Thyroid gland (tissue), 4 donors: ENCODE data around the gene CPN2. TPM values are rescaled to one million over a fixed set of nuclear protein-coding genes. Genes with fewer than 3 reads are reported as not detected.

ENCODE experiments used
- DNase-seq, 2 donors: peaks; one replicate each; pipeline ENCODE4 v3.0.0-alpha.2; 2019
- H3K27ac ChIP-seq, 3 donors: fragments of 200-600 bp; sonication (generic); 1 replicate in 2 of 3; 2 replicates in 1 of 3; pipeline ENCODE4 v1.5.1; 2016 to 2019; ENCODE audit warnings: mild to moderate bottlenecking in 1 of 3, moderate library complexity in 1 of 3
- H3K27me3 ChIP-seq: fragments of 200-600 bp; sonication (generic); one replicate; pipeline ENCODE4 v1.5.1; 2019
- H3K36me3 ChIP-seq, 2 donors: fragments of 200-600 bp; sonication (generic); one replicate each; pipeline ENCODE4 v1.5.1; 2016 to 2019
- H3K4me1 ChIP-seq, 2 donors: fragments of 200-600 bp; sonication (generic); one replicate each; pipeline ENCODE4 v1.5.1; 2017 to 2019
- H3K4me3 ChIP-seq, 3 donors: fragments of 200-600 bp; sonication (generic); replicated peaks in 1 of 3; 1 replicate in 2 of 3; 2 replicates in 1 of 3; pipeline ENCODE4 v1.5.1; 2016; ENCODE audit warnings: mild to moderate bottlenecking in 1 of 3
- H3K9me3 ChIP-seq: fragments of 200-600 bp; sonication (generic); one replicate; pipeline ENCODE4 v1.5.1; 2017
- POLR2A ChIP-seq, 2 donors: fragments of 450-650 bp; IDR thresholded peaks; one replicate each; pipeline ENCODE4 v1.6.1; 2017; ENCODE audit warnings: antibody characterized with exemption in 2 of 2, mild to moderate bottlenecking in 2 of 2, moderate library complexity in 1 of 2
- WGBS, 2 donors: methylation state at CpG; one replicate each; pipeline ENCODE4 v1.1.5; 2017; 5-methylcytosine and 5-hydroxymethylcytosine counted together
- intact Hi-C: fragments of 100-400 bp; cut with DNase I; formaldehyde crosslinking; loops from one replicate; pipeline ENCODE4 v1.15.1; 2023
- total RNA-seq, 4 donors: library from RNA; depleted of rRNA; stranded (reverse); fragments of >200 nt; gene quantifications; one replicate each; pipeline ENCODE4 v1.2.3, GENCODE V29; 2016
- TF ChIP-seq, protein P1 (sequence below), 6 experiments: fragments of 200-600 bp in 3 of 6; fragments of 450-650 bp in 3 of 6; sonication (generic) in 3 of 6; IDR thresholded peaks; one replicate each; pipeline ENCODE4 v1.5.1; 2016 to 2019; ENCODE audit warnings: antibody characterized with exemption in 6 of 6, mild to moderate bottlenecking in 2 of 6, inconsistent platforms in 1 of 6, moderate library complexity in 1 of 6

CPN2 gene
- total RNA-seq, 4 donors from 2014 or later, result not detected

DNA sequence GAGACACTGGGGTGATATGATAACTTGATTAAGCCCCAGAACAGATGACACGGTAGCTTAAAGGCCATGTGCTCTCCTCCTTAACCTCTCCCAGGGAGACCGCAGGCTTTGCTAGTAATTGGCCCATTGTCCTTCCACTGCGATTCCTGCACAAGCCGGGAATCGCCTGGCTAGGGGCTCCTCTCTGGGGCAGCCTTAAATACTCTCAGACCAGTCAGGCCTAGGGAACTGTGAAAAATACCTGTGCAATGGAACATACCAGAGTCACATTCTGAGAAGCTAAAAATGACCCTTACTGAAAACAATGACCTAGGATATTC lies 56.3 kb downstream of the CPN2 start:
- no peaks in the 10 kb centered on the region for H3K9me3 ChIP-seq
- intact Hi-C loops, result loop anchor here (5.0 kb wide), 1 partner anchor 108 kb away; no protein-coding TSS in a partner anchor
- peaks cover 26 to 52% of the 10 kb centered on the region in 2 donors for H3K4me1 ChIP-seq
- H3K27ac ChIP-seq, result peak overlapping the region; percentile 3 to 73 (median 38)
- TF ChIP-seq, protein P1, sequence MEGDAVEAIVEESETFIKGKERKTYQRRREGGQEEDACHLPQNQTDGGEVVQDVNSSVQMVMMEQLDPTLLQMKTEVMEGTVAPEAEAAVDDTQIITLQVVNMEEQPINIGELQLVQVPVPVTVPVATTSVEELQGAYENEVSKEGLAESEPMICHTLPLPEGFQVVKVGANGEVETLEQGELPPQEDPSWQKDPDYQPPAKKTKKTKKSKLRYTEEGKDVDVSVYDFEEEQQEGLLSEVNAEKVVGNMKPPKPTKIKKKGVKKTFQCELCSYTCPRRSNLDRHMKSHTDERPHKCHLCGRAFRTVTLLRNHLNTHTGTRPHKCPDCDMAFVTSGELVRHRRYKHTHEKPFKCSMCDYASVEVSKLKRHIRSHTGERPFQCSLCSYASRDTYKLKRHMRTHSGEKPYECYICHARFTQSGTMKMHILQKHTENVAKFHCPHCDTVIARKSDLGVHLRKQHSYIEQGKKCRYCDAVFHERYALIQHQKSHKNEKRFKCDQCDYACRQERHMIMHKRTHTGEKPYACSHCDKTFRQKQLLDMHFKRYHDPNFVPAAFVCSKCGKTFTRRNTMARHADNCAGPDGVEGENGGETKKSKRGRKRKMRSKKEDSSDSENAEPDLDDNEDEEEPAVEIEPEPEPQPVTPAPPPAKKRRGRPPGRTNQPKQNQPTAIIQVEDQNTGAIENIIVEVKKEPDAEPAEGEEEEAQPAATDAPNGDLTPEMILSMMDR (IDR thresholded peaks at IDR 0.05), result no peak
- TF ChIP-seq POLR2A (IDR thresholded peaks at IDR 0.05), result no peak
- WGBS, 2 donors, result 54 to 76% methylated on average over 5 of the region's 5 CpGs
- DNase-seq, result peak in 1 of 2 donors; percentile 55
- no peak overlapping the region for H3K4me3 ChIP-seq
- H3K27me3 ChIP-seq, result no peaks in the 10 kb centered on the region
- H3K36me3 ChIP-seq, result no peaks in the 10 kb centered on the region

DNA sequence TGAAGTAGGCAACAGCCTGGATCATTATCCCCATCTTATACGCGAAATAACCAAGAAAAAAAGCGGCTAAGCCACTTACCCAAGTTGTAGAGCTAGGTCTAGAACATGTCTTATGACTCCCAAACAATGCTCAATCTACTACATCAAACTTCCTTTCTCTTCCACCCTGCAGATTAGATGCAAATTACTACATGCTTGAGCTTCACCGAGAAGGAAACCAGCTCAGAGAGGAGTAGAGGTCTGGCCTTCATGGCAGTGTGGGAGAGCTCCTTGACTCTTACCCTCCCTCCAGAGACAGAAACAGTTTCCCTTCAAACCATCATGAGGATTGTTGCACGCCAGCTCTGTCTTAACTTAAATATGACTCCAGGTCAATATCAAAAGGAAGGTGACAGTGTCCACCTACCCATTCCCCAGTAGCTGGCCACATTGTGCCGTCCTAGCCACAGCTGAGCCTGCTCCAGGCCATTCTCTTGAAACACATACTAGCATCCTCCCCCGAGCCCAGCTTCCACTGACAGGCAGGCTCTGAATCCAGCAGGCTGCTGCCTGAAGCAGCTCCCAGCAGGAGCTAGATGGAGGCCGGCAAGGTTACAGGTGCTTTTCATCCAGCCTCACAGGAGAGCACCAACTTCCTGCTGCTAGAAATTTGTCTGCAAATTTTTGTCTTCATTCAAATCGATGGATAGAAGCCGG lies 56.8 kb downstream of the CPN2 start:
- TF ChIP-seq, protein P1 (IDR thresholded peaks at IDR 0.05), result no peak
- TF ChIP-seq POLR2A (IDR thresholded peaks at IDR 0.05), result no peak
- no peaks in the 10 kb centered on the region for H3K9me3 ChIP-seq
- H3K4me3 ChIP-seq, result no peak overlapping the region
- peak in 1 of 2 donors; percentile 9 for DNase-seq
- 91 to 94% methylated on average over 10 of the region's 10 CpGs for WGBS, 2 donors
- intact Hi-C loops, result no loop called here
- H3K4me1 ChIP-seq, result peaks cover 26 to 52% of the 10 kb centered on the region in 2 donors
- H3K36me3 ChIP-seq, result no peaks in the 10 kb centered on the region
- H3K27me3 ChIP-seq, result no peaks in the 10 kb centered on the region
- peak overlapping the region; percentile 40 to 73 (median 43) for H3K27ac ChIP-seq

DNA sequence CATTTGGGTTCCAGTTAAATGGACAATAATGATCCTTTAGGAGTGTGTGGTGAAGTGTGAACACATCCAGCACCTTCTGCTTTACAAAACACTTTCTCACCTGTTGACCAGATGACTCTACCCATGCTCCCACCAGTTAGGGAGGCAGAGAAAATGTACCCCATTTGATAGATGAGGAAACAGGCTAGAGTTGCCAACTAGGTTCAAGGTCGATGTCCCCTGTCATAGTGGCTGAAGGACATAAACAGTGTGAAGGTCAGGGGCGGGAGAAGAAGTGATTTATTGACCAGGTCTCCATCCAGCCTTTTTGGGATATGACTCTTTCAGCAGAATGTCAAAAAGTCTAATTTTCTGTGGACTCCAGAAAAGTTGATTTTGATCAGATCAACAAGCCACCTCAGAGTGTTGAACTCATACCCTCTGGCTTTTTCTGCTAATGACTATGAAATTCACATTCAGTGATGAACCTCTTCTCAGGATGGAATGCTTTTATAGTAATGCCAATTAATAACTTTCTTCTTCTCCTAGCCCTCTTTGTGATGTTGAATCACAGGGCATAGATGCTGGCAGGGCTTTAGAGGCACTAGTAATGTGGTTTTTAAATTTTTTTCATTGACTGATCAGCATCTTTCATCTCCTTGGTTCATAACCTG lies 57.5 kb downstream of the CPN2 start:
- TF ChIP-seq, protein P1 (IDR thresholded peaks at IDR 0.05), result no peak
- no peak for TF ChIP-seq POLR2A (IDR thresholded peaks at IDR 0.05)
- Histone ChIP-seq H3K36me3 (no peaks in the 10 kb centered on the region), H3K4me3 (no peak overlapping the region), H3K27ac (peak overlapping the region; percentile 40 to 73 (median 43)), H3K27me3 (no peaks in the 10 kb centered on the region), H3K4me1 (peaks cover 23 to 47% of the 10 kb centered on the region in 2 donors), H3K9me3 (no peaks in the 10 kb centered on the region)
- intact Hi-C loops, result no loop called here
- peak in 1 of 2 donors; percentile 4 for DNase-seq
- 68 to 84% methylated on average over 2 of the region's 2 CpGs for WGBS, 2 donors

DNA sequence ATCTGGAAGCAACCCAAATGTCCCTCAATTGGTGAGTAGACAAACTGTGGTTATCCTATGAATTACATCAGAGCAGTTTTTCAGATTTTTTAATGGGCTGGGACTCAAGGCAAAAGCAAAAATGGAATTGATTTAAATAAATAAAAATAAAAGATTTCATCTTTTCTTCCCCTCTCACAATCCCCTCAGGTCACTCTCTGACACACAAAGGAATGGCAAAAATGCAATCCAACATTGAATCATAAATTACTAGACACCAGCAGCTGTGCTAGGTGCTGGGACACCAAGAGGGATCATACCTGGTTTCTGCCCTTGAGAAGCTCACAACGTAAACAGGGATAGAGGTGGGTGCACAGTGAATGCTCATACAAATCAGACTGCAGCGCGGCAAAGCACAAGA lies 58.8 kb downstream of the CPN2 start:
- TF ChIP-seq POLR2A (IDR thresholded peaks at IDR 0.05), result no peak
- TF ChIP-seq, protein P1 (IDR thresholded peaks at IDR 0.05), result no peak
- H3K27ac ChIP-seq, result peak overlapping the region in 1 of 3 donors; percentile 73
- no peaks in the 10 kb centered on the region for H3K27me3 ChIP-seq
- H3K9me3 ChIP-seq, result no peaks in the 10 kb centered on the region
- H3K36me3 ChIP-seq, result no peaks in the 10 kb centered on the region
- no peak for DNase-seq
- H3K4me1 ChIP-seq, result peaks cover 19 to 33% of the 10 kb centered on the region in 2 donors
- intact Hi-C loops, result no loop called here
- no peak overlapping the region for H3K4me3 ChIP-seq
- WGBS, 2 donors, result 94 to 95% methylated on average over 3 of the region's 3 CpGs

Other genes starting within 250 kb of the CPN2 start
- gene HES1, start 215.2 kb downstream of the CPN2 start, total RNA-seq, result 100 to 1,000 TPM; 127 to 193 (median 159) TPM
- gene LRRC15, start 18.4 kb upstream of the CPN2 start, total RNA-seq, result 1 to 10 TPM in 3 of 4 donors, under 1 TPM in 1; 0.79 to 6.7 (median 1.4) TPM
- 1 to 10 TPM in 1 of 4 donors, under 1 TPM in 3; 0.39 to 1.2 (median 0.74) TPM for gene GP5, start 47.9 kb upstream of the CPN2 start, total RNA-seq
- 100 to 1,000 TPM; 262 to 426 (median 341) TPM for gene ATP13A3, start 135.7 kb upstream of the CPN2 start, total RNA-seq